H1 (cell line): ENCODE measurements around the gene FBXL17. TPM values are rescaled to one million over a fixed set of nuclear protein-coding genes. Genes with fewer than 3 reads are reported as not detected.

Experiments used
- MAFK ChIP-seq: IDR thresholded peaks from 2 replicates; pipeline ENCODE4 v1.6.1; 2012; ENCODE audit warnings: low read depth, mild to moderate bottlenecking, improper control_type of control experiment, low read length
- polyA plus RNA-seq, 7 experiments: library from polyadenylated mRNA; depleted of rRNA in 3 of 7; stranded (reverse) in 5 of 7; unstranded in 2 of 7; fragments of >200 nt in 5 of 7; fragments of 200-250 nt in 2 of 7; gene quantifications; 1 replicate in 5 of 7; 2 replicates in 1 of 7; 4 replicates in 1 of 7; pipeline versions ENCODE4 v1.2.1 to v1.2.3, GENCODE V29; 2011 to 2013; ENCODE audit warnings: missing spikeins in 2 of 7, mixed read lengths in 2 of 7
- total RNA-seq: library from RNA; stranded (reverse); fragmentation: NEBNext Ultra II Directional; extraction: Animal tissue kit (Norgen Biotek cat#: 25700); gene quantifications from 2 replicates; pipeline ENCODE4 v1.2.1, GENCODE V29; 2021

Gene FBXL17
- total and polyA plus RNA-seq, 2 of the 8 experiments (the other 6 are each of a cell fraction or from before 2014, with no cell fraction given): 0.35 to 4.3 TPM

DNA sequence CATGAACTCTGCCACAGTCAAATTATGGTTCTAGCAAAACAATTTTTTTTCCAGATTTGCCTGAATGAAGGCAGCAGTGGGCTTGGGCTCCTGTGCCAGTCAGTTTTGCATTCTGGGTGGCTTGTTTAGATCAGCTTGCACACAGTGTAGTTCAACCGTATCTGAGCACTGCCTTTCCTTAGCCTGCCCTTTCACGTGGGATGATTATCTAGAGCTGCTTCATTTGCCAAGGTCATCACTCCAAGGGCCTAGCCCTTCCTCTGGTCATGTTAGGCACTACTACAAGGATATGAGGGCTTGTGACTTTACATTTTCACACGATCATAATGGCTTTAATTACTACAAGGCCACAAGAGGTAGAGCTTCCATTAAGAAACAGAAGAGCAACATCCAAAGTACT lies 560.6 kb downstream of the FBXL17 start (continued):
- TF ChIP-seq MAFK: no peak
